Neural progenitor cell (in vitro differentiated cells): Measurements from ENCODE around the gene KRT5.

Experiments
- CTCF ChIP-seq: fragments of 200-600 bp; sonication (generic); IDR thresholded peaks from 2 replicates; pipeline ENCODE4 v1.5.1; 2017; ENCODE audit warnings: antibody characterized with exemption, mild to moderate bottlenecking
- EZH2phosphoT487 ChIP-seq: fragments of 200-600 bp; sonication (generic); IDR thresholded peaks from 2 replicates; pipeline ENCODE4 v1.6.1; 2017; ENCODE audit warnings: antibody characterized with exemption

GRCh38 chr12:52522346-52523011 lies 2.3 kb upstream of the KRT5 start:
- TF ChIP-seq CTCF = no peak
- no peak for TF ChIP-seq EZH2phosphoT487
